ENCODE data around the gene BRIP1.
"Not testable (repeated sequence)": the region's sequence is repeated elsewhere in the genome, so short reads cannot be mapped to it uniquely, and the experiment has no call there.

Gene BRIP1

DNA sequence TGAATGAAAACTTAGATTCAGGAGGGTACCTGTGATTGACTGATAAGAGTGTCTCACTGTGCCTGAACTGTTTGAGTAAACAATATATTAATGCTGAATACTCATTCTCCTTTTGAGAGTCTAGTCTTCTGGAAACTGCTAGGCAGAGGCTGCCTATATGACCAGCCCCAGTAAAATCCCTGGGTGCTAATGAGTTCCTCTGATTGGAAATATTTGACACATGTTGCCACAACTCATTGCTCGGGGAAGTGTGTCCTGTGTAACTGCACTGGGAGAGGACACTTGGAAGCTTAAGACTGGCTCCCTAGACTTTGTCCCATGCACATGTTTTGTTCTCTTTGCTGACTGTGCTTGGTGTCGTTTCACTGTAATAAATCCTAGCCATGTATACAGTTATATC lies 163.6 kb downstream of the BRIP1 start:
- no peak for DNase-seq (ENCODE audit: low read depth in 2 of 2)

DNA sequence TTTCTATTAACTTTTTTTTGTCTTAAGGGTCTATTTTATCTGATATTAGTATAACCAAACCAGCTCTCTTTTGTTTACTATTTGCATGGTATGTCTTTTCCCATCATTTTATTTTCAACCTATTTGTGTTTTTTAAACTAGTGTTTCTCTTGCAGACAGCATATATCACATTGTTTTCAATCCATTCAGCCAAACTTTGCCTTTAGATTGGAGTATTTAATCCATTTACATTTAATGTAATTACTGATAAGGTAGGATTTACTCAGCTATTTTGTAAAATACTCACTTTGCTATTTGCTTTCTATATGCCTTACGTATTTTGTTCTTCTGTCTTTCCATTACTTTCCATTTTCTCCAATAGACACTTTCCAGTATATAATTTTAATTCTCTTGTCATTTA lies 164.3 kb downstream of the BRIP1 start:
- no peak for DNase-seq (ENCODE audit: low read depth in 2 of 2)

- no peak for DNase-seq (ENCODE audit: low read depth in 2 of 2)
Observed at GRCh38 chr17:61698244-61698643, 165.1 kb downstream of the BRIP1 start.

- no peak for DNase-seq (ENCODE audit: low read depth in 2 of 2)
Observed at GRCh38 chr17:61695779-61696337, 167.5 kb downstream of the BRIP1 start.

DNA sequence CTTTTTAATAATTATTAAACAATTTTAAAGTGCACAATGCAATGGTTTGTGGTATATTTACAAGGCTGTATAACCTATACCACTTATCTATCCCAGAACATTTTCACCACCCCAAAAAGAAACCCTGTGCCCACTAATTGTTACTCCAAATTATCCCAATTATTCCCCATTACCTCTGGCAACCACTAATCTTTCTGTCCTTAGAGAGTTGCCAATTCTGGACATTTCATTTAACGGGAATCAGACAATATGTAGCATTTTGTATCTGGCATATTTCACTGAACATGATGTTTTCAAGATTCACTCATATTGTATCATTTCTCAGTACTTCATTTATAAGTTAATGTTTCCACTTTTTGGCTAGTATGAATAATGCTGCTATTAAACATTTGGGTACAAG lies 169.2 kb downstream of the BRIP1 start:
- DNase-seq (ENCODE audit: low read depth in 2 of 2), result no peak

GRCh38 chr17:61689610-61690180 lies 173.6 kb downstream of the BRIP1 start:
- DNase-seq (ENCODE audit: low read depth in 2 of 2), result no peak

DNA sequence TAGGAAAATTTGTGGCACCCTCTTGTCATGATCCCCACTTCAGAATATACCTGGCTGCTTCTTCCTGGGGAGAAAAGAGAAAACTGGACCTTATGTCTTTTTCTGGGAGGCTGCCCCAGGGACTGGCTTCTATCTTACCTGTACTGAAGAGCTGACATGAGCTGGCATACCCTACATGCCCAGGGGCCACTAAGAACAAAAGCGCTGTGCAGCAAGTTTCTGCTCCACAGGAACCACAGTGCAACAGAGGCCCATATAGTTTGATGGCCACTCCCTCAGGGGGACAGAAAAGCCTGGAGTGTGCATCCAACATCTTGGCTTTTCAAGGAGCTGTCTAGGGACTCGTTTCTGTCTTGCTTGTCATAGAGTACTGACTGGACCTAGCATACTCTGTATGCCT lies 175.6 kb downstream of the BRIP1 start:
- no peak for DNase-seq (ENCODE audit: low read depth in 2 of 2)

DNA sequence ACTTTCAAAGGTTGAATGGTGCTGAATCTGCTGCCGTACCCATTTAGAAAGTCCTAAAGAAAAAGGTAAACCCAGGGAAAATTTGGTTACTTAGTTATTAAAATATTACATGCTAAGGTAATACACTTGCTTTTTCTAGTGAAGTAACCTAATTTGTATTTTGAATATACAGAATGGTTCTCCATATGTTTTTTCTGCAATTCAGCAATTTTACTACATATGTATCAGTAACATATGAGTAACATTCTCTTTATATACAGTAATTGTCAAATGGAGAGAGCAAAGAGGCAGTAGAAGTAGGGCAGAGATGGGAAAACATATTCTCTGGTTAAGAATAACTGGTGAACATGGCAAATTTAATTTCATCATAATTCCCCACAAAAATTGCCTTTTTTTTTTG lies 177.2 kb downstream of the BRIP1 start:
- DNase-seq (ENCODE audit: low read depth in 2 of 2), result no peak

DNA sequence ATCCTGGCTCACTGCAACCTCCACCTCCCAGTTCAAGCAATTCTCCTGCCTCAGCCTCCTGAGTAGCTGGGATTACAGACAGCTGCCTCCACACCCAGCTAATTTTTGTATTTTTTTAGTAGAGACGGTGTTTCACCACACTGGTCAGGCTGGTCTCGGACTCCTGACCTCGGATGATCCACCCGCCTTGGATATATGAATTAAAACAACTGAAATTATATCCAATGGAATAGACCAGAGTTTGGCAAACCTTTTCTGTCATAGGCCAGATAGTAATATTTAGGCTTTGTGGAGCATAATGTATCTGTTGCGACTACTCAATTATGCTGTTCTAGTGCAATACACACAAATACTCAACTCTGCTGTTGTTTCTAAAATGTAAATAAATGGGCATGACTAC lies 178.5 kb downstream of the BRIP1 start:
- DNase-seq (ENCODE audit: low read depth in 2 of 2), result no peak

DNA sequence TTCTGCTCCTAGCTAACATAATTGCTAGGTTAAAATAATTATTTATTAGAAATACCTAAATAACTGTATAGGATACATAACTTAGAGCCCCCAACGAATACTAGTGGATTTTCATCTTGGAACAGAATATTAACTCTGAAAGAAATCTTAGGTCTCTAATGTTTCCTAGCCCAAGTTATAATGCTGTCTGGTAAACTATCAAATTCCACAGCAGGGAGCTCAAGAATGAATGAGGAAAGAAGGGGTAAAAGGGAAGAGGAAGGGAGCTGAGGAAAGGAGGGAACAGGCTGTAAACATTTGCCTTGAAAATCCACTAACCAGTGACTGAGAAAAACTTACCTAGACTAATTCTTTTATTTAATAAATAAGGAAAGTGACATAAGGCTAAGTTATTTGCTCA lies 179.2 kb downstream of the BRIP1 start:
- no peak for DNase-seq (ENCODE audit: low read depth in 2 of 2)

GRCh38 chr17:61683466-61683865 lies 179.9 kb downstream of the BRIP1 start:
- no peak for DNase-seq (ENCODE audit: low read depth in 2 of 2)

- no peak for DNase-seq (ENCODE audit: low read depth in 2 of 2)
Observed at GRCh38 chr17:61680921-61681320, 182.4 kb downstream of the BRIP1 start.

- DNase-seq (ENCODE audit: low read depth in 2 of 2), result no peak
Observed at GRCh38 chr17:61678339-61678738, 185.0 kb downstream of the BRIP1 start.

GRCh38 chr17:61677150-61677811 lies 186.0 kb downstream of the BRIP1 start:
- not testable (repeated sequence) for DNase-seq (ENCODE audit: low read depth in 2 of 2)

- DNase-seq (ENCODE audit: low read depth in 2 of 2), result not testable (repeated sequence)
Observed at GRCh38 chr17:61676522-61676921, 186.8 kb downstream of the BRIP1 start.

- DNase-seq (ENCODE audit: low read depth in 2 of 2), result not testable (repeated sequence)
Observed at GRCh38 chr17:61674609-61675008, 188.7 kb downstream of the BRIP1 start.

DNA sequence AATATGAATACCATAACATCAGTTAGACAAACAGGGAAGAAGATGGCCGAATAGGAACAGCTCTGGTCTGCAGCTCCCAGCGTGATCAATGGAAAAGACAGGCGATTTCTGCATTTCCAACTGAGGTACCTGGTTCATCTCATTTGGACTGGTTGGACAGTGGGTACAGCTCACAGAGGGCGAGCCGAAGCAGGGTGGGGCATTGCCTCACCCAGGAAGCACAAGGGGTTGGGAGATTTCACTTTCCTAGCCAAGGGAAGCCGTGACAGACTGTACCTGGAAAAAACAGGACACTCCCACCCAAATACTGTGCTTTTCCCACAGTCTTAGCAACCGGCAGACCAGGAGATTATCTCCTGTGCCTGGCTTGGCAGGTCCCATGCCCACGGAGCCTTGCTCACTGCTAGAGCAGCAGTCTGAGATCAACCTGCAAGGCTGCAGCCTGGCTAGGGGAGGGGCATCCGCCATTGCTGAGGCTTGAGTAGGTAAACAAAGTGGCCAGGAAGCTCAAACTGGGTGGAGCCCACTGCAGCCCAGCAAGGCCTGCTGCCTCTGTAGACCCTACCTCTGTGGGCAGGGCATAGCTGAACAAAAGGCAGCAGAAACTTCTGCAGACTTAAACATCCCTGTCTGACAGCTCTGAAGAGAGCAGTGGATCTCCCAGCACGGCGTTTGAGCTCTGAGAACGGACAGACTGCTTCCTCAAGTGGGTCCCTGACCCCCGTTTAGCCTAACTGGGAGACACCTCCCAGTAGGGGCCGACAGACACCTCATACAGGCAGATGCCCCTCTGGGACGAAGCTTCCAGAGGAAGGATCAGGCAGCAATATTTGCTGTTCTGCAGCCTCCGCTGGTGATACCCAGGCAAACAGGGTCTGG lies 190.1 kb downstream of the BRIP1 start:
- not testable (repeated sequence) for DNase-seq (ENCODE audit: low read depth in 2 of 2)

GRCh38 chr17:61672140-61672539 lies 191.2 kb downstream of the BRIP1 start:
- DNase-seq (ENCODE audit: low read depth in 2 of 2), result no peak

DNA sequence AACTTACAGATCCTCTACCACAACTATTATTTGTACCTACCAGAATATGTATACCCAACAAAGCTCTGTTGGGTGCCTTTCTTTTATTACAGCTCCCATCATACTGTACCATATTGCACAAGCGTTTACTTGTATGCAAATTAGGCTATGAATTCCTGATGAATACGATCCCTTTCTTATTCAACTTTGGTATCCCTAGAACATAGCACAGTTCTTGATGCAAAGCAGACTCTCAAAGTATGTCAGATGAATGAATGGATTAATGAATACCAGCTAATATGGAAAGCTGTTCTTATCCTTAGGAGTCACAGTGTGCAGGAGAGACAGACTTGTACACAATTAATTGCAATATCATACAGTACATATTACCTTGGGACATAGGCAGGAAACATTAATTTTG lies 192.6 kb downstream of the BRIP1 start:
- no peak for DNase-seq (ENCODE audit: low read depth in 2 of 2)

DNA sequence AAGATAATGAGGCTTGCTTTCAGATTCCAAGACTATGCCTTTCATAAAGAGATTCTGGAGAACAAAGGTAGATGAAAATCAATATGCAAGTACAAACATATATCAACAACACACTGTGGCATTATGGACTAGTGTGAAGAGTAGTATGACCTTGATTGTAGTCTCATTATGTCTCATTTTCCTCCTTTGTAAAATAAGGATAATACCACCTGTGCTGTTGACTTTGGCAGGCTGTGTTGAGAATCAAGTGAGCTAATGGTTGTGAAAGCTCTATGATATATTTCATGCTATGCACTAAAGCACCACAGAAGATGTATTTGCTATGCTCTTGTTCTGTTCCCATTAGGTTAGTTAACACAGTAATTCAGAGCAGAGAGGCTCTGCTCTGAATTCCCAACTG lies 193.8 kb downstream of the BRIP1 start:
- no peak for DNase-seq (ENCODE audit: low read depth in 2 of 2)

DNA sequence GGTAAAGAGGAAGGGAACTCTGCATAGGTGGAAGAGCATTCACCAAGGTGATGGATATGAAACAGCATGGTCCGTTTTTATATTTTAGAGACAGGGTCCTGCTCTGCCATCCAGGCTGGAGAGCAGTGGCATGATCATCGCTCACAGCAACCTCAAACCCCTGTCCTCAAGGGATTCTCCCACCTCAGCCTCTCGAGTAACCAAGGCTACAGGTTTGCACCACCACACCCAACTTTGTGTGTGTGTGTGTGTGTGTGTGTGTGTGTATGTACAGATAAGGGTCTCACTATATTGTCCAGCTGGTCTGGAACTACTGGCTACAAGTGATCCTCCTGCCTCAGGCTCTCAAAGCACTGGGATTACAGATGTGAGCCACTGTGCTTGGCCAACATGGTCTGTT lies 194.8 kb downstream of the BRIP1 start:
- no peak for DNase-seq (ENCODE audit: low read depth in 2 of 2)

DNA sequence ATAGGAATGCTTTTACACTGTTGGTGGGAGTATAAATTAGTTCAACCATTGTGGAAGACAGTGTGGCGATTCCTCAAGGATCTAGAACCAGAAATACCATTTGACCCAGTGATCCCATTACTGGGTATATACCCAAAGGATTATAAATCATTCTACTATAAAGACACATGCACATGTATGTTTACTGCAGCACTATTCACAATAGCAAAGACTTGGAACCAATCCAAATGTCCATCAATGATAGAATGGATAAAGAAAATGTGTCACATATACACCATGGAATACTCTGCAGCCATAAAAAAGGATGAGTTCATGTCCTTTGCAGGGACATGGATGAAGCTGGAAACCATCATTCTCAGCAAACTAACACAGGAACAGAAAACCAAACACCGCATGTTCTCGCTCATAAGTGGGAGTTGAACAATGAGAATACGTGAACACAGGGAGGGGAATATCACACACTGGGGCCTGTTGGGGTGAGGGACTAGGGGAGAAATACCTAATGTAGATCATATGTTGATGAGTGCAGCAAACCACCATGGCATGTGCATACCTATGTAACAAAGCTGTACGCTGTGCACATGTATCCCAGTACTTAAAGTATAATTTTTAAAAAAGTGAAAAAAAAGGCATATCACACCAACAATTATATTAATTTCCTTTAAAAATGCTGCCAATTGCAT lies 196.8 kb downstream of the BRIP1 start:
- DNase-seq (ENCODE audit: low read depth in 2 of 2), result not testable (repeated sequence)
